Pancreas (tissue), 10 donors: ENCODE measurements around the gene GID8. TPM values are rescaled to one million over a fixed set of nuclear protein-coding genes. Genes with fewer than 3 reads are reported as not detected.

Source experiments
- ATAC-seq, 4 donors: fragments of 200-7000 bp; cut with Tn5 transposase; one replicate each; pipeline versions ENCODE4 v1.8.0 to v1.9.1; 2020; ENCODE audit warnings: mild to moderate bottlenecking in 4 of 4, moderate library complexity in 4 of 4
- DNase-seq, 6 donors: peaks; one replicate each; pipeline ENCODE4 v3.0.0-alpha.2; 2020
- FAIRE-seq: peaks from 2 replicates; lab custom pipeline; 2012; peaks lifted over from hg19 to GRCh38; lab: Jason Lieb, UNC
- H3K27ac ChIP-seq, 4 donors: fragments of 200-600 bp; sonication (generic); 1 replicate in 3 of 4; 2 replicates in 1 of 4; pipeline versions ENCODE4 v1.5.0 to v1.8.0; 2020
- H3K27me3 ChIP-seq, 4 donors: fragments of 200-600 bp; one replicate each; pipeline ENCODE4 v1.8.0; 2021
- H3K36me3 ChIP-seq, 3 donors: fragments of 200-600 bp; sonication (generic) in 1 of 3; one replicate each; pipeline versions ENCODE4 v1.5.0 to v1.8.0; 2020 to 2021
- H3K4me1 ChIP-seq, 3 donors: fragments of 200-600 bp; one replicate each; pipeline ENCODE4 v1.8.0; 2021
- H3K4me3 ChIP-seq, 4 donors: fragments of 200-600 bp; sonication (generic) in 2 of 4; one replicate each; pipeline versions ENCODE4 v1.5.0 to v1.8.0; 2020 to 2021
- H3K9me3 ChIP-seq, 4 donors: fragments of 200-600 bp; one replicate each; pipeline ENCODE4 v1.8.0; 2021
- CTCF ChIP-seq, 4 donors: fragments of 200-600 bp; sonication (generic) in 3 of 4; IDR thresholded peaks; one replicate each; pipeline versions ENCODE4 v1.5.0 to v1.8.0; 2021; ENCODE audit warnings: antibody characterized with exemption in 4 of 4
- WGBS, 2 donors: extraction: QIAGEN DNeasy Blood & Tissue Kit; methylation state at CpG; one replicate each; pipeline ENCODE4 v1.1.7; 2013; 5-methylcytosine and 5-hydroxymethylcytosine counted together
- intact Hi-C, 3 donors: fragments of 100-400 bp; cut with DNase I; formaldehyde crosslinking; loops; one replicate each; pipeline versions ENCODE4 v1.11.1 to v1.14.2; 2022
- polyA plus RNA-seq, 2 donors: library from polyadenylated mRNA; stranded (reverse); fragments of 200-250 nt; gene quantifications; one replicate each; pipeline ENCODE4 v1.2.3, GENCODE V29; 2013
- total RNA-seq, 6 donors: library from RNA; stranded (reverse); fragmentation: NEBNext Ultra II Directional in 4 of 6; extraction: Animal tissue kit (Norgen Biotek cat#: 25700) in 4 of 6; gene quantifications; one replicate each; pipeline versions ENCODE4 v1.2.1 to v1.2.4, GENCODE V29; 2021 to 2023
- donor health status: healthy with polysubstance abuse.
- donor health status: DM: no; HTN: no; CAD: no; lungs with moderate emphysema.
- donor health status: DM: no; HTN: no; CAD: no.
- donor health status: control.
- donor health status: control.
- donor health status: Bipolar disorder and iron deficiency.
- donor health status: DM: yes; HTN: yes; CAD: no.
- donor health status: DM: no; HTN: no; CAD: no.
- donor health status: DM: no; HTN: no; CAD: no.
- donor health status: DM: yes; HTN: yes; CAD: no.

The GID8 gene
- total and polyA plus RNA-seq, 8 donors, result 6.0 to 22.4 (median 15.5) TPM

GRCh38 chr20:62905536-62906117, 32.3 kb upstream of the GID8 start:
- TF ChIP-seq CTCF (IDR thresholded peaks at IDR 0.05), result no peak
- DNase-seq (no peak), FAIRE-seq (no peak), ATAC-seq (no peak)
- Histone ChIP-seq H3K9me3 (no peaks in the 10 kb centered on the region), H3K36me3 (peaks cover 23 to 88% (median 68%) of the 10 kb centered on the region in 3 donors), H3K27ac (no peak overlapping the region), H3K27me3 (no peaks in the 10 kb centered on the region), H3K4me3 (no peak overlapping the region), H3K4me1 (peaks cover 0 to under 1% (median 0%) of the 10 kb centered on the region in 3 donors)
- 90 to 93% methylated on average over 17 of the region's 17 CpGs for WGBS, 2 donors
- intact Hi-C loops, result no loop called here

- Histone ChIP-seq H3K27ac (no peak overlapping the region), H3K4me1 (no peaks in the 10 kb centered on the region), H3K36me3 (peaks cover 25 to 93% (median 74%) of the 10 kb centered on the region in 3 donors), H3K9me3 (no peaks in the 10 kb centered on the region), H3K4me3 (no peak overlapping the region), H3K27me3 (no peaks in the 10 kb centered on the region)
- ATAC-seq (no peak), FAIRE-seq (no peak), DNase-seq (no peak)
- 80 to 85% methylated on average over 16 of the region's 16 CpGs for WGBS, 2 donors
- TF ChIP-seq CTCF (IDR thresholded peaks at IDR 0.05), result no peak
- intact Hi-C loops, result no loop called here
These were observed 31.7 kb upstream of the GID8 start for GRCh38 chr20:62906209-62906608.

GRCh38 chr20:62906647-62907375, 31.1 kb upstream of the GID8 start:
- Histone ChIP-seq H3K27me3 (no peaks in the 10 kb centered on the region), H3K4me1 (no peaks in the 10 kb centered on the region), H3K27ac (no peak overlapping the region), H3K36me3 (peaks cover 25 to 93% (median 75%) of the 10 kb centered on the region in 3 donors), H3K4me3 (no peak overlapping the region), H3K9me3 (no peaks in the 10 kb centered on the region)
- no peak for FAIRE-seq
- TF ChIP-seq CTCF (IDR thresholded peaks at IDR 0.05), result no peak
- intact Hi-C loops, result no loop called here
- no peak for DNase-seq
- 89 to 92% methylated on average over 31 of the region's 31 CpGs for WGBS, 2 donors
- no peak for ATAC-seq

- Histone ChIP-seq H3K4me3 (no peak overlapping the region), H3K9me3 (no peaks in the 10 kb centered on the region), H3K4me1 (no peaks in the 10 kb centered on the region), H3K27me3 (no peaks in the 10 kb centered on the region), H3K36me3 (peaks cover 25 to 90% (median 68%) of the 10 kb centered on the region in 3 donors), H3K27ac (no peak overlapping the region)
- 72 to 78% methylated on average over 16 of the region's 16 CpGs for WGBS, 2 donors
- ATAC-seq (peak in 1 of 4 donors; percentile 34), DNase-seq (no peak), FAIRE-seq (no peak)
- TF ChIP-seq CTCF (IDR thresholded peaks at IDR 0.05), result peak in 3 of 4 donors; percentile 9 to 31 (median 27)
- intact Hi-C loops, result no loop called here
These were observed 30.3 kb upstream of the GID8 start for GRCh38 chr20:62907384-62908317.
